Measurements from ENCODE around the gene GFM1. TPM values are rescaled to one million over a fixed set of nuclear protein-coding genes. Genes with fewer than 3 reads are reported as not detected.
A peak's percentile ranks its signal among the peaks of the same experiment; 100 is the strongest.

GFM1 gene
- total RNA-seq, 6 donors from 2014 or later, result 15.3 to 50.0 (median 39.2) TPM

GRCh38 chr3:158710601-158711000 is 66.3 kb downstream of the GFM1 start:
- ATAC-seq (ENCODE audit: low FRiP score in 2 of 2) (no peak), DNase-seq (no peak)
- peaks cover 0 to 29% (median 5%) of the 10 kb centered on the region in 4 donors for H3K36me3 ChIP-seq
- no peaks in the 10 kb centered on the region for H3K9me3 ChIP-seq
- H3K27me3 ChIP-seq, result no peaks in the 10 kb centered on the region
- H3K4me3 ChIP-seq, result no peak overlapping the region
- TF ChIP-seq CTCF (IDR thresholded peaks at IDR 0.05) (no peak), POLR2A (IDR thresholded peaks at IDR 0.05) (no peak)
- 77 to 84% methylated on average over 4 of the region's 4 CpGs for WGBS, 2 donors
- no peak overlapping the region for H3K27ac ChIP-seq
- H3K4me1 ChIP-seq, result peaks cover 8 to 24% (median 18%) of the 10 kb centered on the region in 4 donors

- H3K9me3 ChIP-seq, result no peaks in the 10 kb centered on the region
- H3K4me3 ChIP-seq, result no peak overlapping the region
- no peak for TF ChIP-seq EP300 (IDR thresholded peaks at IDR 0.05)
- no peak for TF ChIP-seq POLR2A (IDR thresholded peaks at IDR 0.05)
- TF ChIP-seq CTCF (IDR thresholded peaks at IDR 0.05), result no peak
- no peak for TF ChIP-seq POLR2AphosphoS5 (IDR thresholded peaks at IDR 0.05)
- H3K36me3 ChIP-seq, result peaks cover 0 to 25% (median 5%) of the 10 kb centered on the region in 4 donors
- peak overlapping the region in 3 of 4 donors; percentile 65 to 71 (median 68) for H3K27ac ChIP-seq
- WGBS, 2 donors, result 38 to 64% methylated on average over 1 of the region's 1 CpG
- no peaks in the 10 kb centered on the region for H3K27me3 ChIP-seq
- no peak for DNase-seq
- peak; percentile 29 to 74 for ATAC-seq (ENCODE audit: low FRiP score in 2 of 2)
- H3K4me1 ChIP-seq, result peaks cover 8 to 24% (median 18%) of the 10 kb centered on the region in 4 donors
These were observed 67.6 kb downstream of the GFM1 start for GRCh38 chr3:158711886-158712285.

GRCh38 chr3:158712443-158712842 is 68.1 kb downstream of the GFM1 start:
- H3K27ac ChIP-seq, result peak overlapping the region in 3 of 4 donors; percentile 65 to 71 (median 68)

GRCh38 chr3:158713094-158713499 is 68.8 kb downstream of the GFM1 start:
- TF ChIP-seq POLR2AphosphoS5 (IDR thresholded peaks at IDR 0.05), result peak in 1 of 2 donors; percentile 48
- no peak for TF ChIP-seq POLR2A (IDR thresholded peaks at IDR 0.05)
- no peak for TF ChIP-seq EP300 (IDR thresholded peaks at IDR 0.05)
- no peak for TF ChIP-seq CTCF (IDR thresholded peaks at IDR 0.05)
- H3K27me3 ChIP-seq, result no peaks in the 10 kb centered on the region
- H3K9me3 ChIP-seq, result no peaks in the 10 kb centered on the region
- no peak overlapping the region for H3K4me3 ChIP-seq
- peaks cover 0 to 18% (median 3%) of the 10 kb centered on the region in 4 donors for H3K36me3 ChIP-seq
- peak overlapping the region; percentile 55 to 71 (median 66) for H3K27ac ChIP-seq
- H3K4me1 ChIP-seq, result peaks cover 8 to 24% (median 18%) of the 10 kb centered on the region in 4 donors
- ATAC-seq (ENCODE audit: low FRiP score in 2 of 2) (peak; percentile 39 to 51), DNase-seq (peak in 1 of 2 donors; percentile 65)
- WGBS, 2 donors, result 42 to 56% methylated on average over 9 of the region's 9 CpGs

More at GRCh38 chr3:158712443-158712842, 68.1 kb downstream of the GFM1 start:
- DNase-seq, result no peak
- H3K27me3 ChIP-seq, result no peaks in the 10 kb centered on the region
- no peak for ATAC-seq (ENCODE audit: low FRiP score in 2 of 2)
- H3K36me3 ChIP-seq, result peaks cover 0 to 23% (median 5%) of the 10 kb centered on the region in 4 donors
- H3K4me1 ChIP-seq, result peaks cover 8 to 24% (median 18%) of the 10 kb centered on the region in 4 donors
- 61 to 68% methylated on average over 1 of the region's 1 CpG for WGBS, 2 donors
- H3K9me3 ChIP-seq, result no peaks in the 10 kb centered on the region
- H3K4me3 ChIP-seq, result no peak overlapping the region
- no peak for TF ChIP-seq EP300 (IDR thresholded peaks at IDR 0.05)
- TF ChIP-seq POLR2AphosphoS5 (IDR thresholded peaks at IDR 0.05), result no peak
- TF ChIP-seq CTCF (IDR thresholded peaks at IDR 0.05), result no peak
- TF ChIP-seq POLR2A (IDR thresholded peaks at IDR 0.05), result no peak

GRCh38 chr3:158717576-158717975 is 73.2 kb downstream of the GFM1 start:
- no peak for TF ChIP-seq POLR2AphosphoS5 (IDR thresholded peaks at IDR 0.05)
- TF ChIP-seq CTCF (IDR thresholded peaks at IDR 0.05), result no peak
- no peak for TF ChIP-seq EP300 (IDR thresholded peaks at IDR 0.05)
- TF ChIP-seq POLR2A (IDR thresholded peaks at IDR 0.05), result no peak
- no peak for ATAC-seq (ENCODE audit: low FRiP score in 2 of 2)
- no peaks in the 10 kb centered on the region for H3K9me3 ChIP-seq
- no peaks in the 10 kb centered on the region for H3K27me3 ChIP-seq
- peaks cover 0 to 4% (median 0%) of the 10 kb centered on the region in 4 donors for H3K36me3 ChIP-seq
- DNase-seq, result peak in 1 of 2 donors; percentile 38
- H3K4me1 ChIP-seq, result peaks cover 4 to 17% (median 8%) of the 10 kb centered on the region in 4 donors
- 91 to 96% methylated on average over 2 of the region's 2 CpGs for WGBS, 2 donors
- H3K27ac ChIP-seq, result no peak overlapping the region
- no peak overlapping the region for H3K4me3 ChIP-seq
